Ishikawa (cell line): Measurements from ENCODE around the gene SUFU.

Source experiments
- CEBPB ChIP-seq: IDR thresholded peaks from 2 replicates; pipeline ENCODE4 v1.6.1; 2012
- CREB1 ChIP-seq: IDR thresholded peaks from 2 replicates; pipeline ENCODE4 v1.6.1; 2012; ENCODE audit warnings: low read depth
- EGR1 ChIP-seq: IDR thresholded peaks from 2 replicates; pipeline ENCODE4 v1.6.1; 2012
- EP300 ChIP-seq: IDR thresholded peaks from 2 replicates; pipeline ENCODE4 v1.6.1; 2012; ENCODE audit warnings: borderline replicate concordance
- FOXM1 ChIP-seq: IDR thresholded peaks from 2 replicates; pipeline ENCODE4 v1.6.1; 2012; ENCODE audit warnings: low read depth, borderline replicate concordance
- NFIC ChIP-seq: IDR thresholded peaks from 2 replicates; pipeline ENCODE4 v1.6.1; 2012
- RAD21 ChIP-seq: IDR thresholded peaks from 2 replicates; pipeline ENCODE4 v1.6.1; 2012; ENCODE audit warnings: low read depth
- TAF1 ChIP-seq: IDR thresholded peaks from 2 replicates; pipeline ENCODE4 v1.6.1; 2012; ENCODE audit warnings: low read depth, mild to moderate bottlenecking
- TCF12 ChIP-seq: IDR thresholded peaks from 2 replicates; pipeline ENCODE4 v1.6.1; 2012; ENCODE audit warnings: low read depth
- TEAD4 ChIP-seq: IDR thresholded peaks from 2 replicates; pipeline ENCODE4 v1.6.1; 2012
- YY1 ChIP-seq: IDR thresholded peaks from 2 replicates; pipeline ENCODE4 v1.6.1; 2012; ENCODE audit warnings: low read depth
- ZBTB7A ChIP-seq: IDR thresholded peaks from 2 replicates; pipeline ENCODE4 v1.6.1; 2012; ENCODE audit warnings: low read depth
- TF ChIP-seq, protein P1 (sequence below): IDR thresholded peaks from 2 replicates; pipeline ENCODE4 v1.6.1; 2012
- TF ChIP-seq, protein P2 (sequence below): IDR thresholded peaks from 2 replicates; pipeline ENCODE4 v1.6.1; 2012; ENCODE audit warnings: low read depth, mild to moderate bottlenecking
- TF ChIP-seq, protein P3 (sequence below): IDR thresholded peaks from 2 replicates; pipeline ENCODE4 v1.6.1; 2012

SUFU gene

DNA sequence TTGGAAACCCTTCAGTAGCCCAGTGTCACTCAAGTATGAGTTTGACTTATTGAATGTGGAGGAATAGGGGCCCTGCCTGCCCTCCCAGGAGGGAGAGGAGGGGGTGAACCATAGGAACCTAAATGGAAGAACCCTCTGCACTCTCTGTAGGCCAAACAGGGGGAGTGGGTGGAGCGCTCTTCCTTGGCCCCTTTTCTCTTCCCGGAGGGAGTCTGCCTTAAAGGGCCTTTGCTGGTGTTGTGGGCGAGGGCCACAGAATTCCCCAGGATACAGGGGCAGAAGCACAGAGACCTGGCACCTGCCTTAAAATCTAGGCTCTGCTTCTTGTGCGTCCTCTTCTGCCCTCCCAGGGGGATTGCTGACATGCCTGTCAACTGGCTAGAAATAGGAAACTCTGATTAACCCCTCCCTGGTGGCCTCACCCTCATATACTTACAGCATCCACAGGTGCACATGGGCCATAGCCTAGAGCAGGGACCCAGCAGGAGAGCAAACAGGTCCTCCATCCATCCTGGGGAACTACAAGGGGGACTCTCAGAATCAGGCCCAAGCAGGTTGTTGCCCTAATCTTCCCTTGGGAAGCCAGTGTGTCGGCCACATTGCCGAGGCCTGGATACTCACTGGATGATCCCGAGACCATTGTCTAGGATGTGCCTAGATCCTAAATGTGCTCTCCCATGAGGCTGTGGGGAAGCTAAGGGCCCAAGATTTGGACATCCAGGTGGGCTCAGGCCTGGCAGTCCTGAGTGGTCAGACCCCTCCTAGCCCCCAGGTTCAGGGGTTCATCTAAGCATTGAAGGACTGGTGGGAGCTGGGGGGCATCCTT lies 143.9 kb downstream of the SUFU start:
- TF ChIP-seq ZBTB7A (no peak), FOXM1 (no peak), RAD21 (no peak), TCF12 (no peak), YY1 (no peak), TAF1 (no peak), CREB1 (no peak), TEAD4 (no peak), EP300 (no peak), CEBPB (no peak)
- TF ChIP-seq, protein P1, sequence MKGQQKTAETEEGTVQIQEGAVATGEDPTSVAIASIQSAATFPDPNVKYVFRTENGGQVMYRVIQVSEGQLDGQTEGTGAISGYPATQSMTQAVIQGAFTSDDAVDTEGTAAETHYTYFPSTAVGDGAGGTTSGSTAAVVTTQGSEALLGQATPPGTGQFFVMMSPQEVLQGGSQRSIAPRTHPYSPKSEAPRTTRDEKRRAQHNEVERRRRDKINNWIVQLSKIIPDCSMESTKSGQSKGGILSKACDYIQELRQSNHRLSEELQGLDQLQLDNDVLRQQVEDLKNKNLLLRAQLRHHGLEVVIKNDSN = no peak
- TF ChIP-seq, protein P2, sequence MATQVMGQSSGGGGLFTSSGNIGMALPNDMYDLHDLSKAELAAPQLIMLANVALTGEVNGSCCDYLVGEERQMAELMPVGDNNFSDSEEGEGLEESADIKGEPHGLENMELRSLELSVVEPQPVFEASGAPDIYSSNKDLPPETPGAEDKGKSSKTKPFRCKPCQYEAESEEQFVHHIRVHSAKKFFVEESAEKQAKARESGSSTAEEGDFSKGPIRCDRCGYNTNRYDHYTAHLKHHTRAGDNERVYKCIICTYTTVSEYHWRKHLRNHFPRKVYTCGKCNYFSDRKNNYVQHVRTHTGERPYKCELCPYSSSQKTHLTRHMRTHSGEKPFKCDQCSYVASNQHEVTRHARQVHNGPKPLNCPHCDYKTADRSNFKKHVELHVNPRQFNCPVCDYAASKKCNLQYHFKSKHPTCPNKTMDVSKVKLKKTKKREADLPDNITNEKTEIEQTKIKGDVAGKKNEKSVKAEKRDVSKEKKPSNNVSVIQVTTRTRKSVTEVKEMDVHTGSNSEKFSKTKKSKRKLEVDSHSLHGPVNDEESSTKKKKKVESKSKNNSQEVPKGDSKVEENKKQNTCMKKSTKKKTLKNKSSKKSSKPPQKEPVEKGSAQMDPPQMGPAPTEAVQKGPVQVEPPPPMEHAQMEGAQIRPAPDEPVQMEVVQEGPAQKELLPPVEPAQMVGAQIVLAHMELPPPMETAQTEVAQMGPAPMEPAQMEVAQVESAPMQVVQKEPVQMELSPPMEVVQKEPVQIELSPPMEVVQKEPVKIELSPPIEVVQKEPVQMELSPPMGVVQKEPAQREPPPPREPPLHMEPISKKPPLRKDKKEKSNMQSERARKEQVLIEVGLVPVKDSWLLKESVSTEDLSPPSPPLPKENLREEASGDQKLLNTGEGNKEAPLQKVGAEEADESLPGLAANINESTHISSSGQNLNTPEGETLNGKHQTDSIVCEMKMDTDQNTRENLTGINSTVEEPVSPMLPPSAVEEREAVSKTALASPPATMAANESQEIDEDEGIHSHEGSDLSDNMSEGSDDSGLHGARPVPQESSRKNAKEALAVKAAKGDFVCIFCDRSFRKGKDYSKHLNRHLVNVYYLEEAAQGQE = no peak

DNA sequence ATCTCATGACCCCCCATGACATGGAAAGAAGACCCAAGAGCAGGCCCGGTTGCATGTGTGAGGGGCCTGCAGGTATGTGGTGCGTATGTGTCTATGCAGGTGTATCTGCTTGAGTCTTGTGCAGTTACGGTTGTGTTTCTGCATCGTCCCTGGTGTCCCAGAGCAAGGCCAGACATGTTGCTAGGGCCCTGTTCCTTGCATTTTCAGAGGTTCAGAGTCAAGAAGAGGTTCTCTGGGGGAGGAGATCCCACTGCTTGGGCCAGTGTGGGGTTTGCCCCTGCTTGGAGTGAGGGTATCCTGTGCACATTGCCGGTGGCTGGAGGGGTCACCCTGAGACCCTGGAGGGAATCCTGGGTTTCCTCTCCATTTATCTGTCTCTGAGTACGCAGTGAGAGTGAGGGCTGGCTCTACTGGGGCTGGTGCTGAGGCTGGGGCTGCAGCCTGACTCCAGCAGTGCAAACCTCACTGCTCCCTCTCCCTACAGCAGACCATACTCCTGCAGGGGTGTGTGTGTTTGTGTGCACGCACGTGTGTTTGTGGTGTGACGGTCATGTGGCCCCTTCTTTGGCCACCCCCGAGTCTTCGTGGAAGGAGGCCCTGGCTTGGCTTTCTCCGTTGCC lies 144.6 kb downstream of the SUFU start:
- TF ChIP-seq, protein P3, sequence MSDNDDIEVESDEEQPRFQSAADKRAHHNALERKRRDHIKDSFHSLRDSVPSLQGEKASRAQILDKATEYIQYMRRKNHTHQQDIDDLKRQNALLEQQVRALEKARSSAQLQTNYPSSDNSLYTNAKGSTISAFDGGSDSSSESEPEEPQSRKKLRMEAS = no peak
- no peak for TF ChIP-seq TEAD4
- TF ChIP-seq EGR1 = no peak
- TF ChIP-seq YY1 = no peak
- no peak for TF ChIP-seq CREB1
- no peak for TF ChIP-seq NFIC
- TF ChIP-seq ZBTB7A = no peak

DNA sequence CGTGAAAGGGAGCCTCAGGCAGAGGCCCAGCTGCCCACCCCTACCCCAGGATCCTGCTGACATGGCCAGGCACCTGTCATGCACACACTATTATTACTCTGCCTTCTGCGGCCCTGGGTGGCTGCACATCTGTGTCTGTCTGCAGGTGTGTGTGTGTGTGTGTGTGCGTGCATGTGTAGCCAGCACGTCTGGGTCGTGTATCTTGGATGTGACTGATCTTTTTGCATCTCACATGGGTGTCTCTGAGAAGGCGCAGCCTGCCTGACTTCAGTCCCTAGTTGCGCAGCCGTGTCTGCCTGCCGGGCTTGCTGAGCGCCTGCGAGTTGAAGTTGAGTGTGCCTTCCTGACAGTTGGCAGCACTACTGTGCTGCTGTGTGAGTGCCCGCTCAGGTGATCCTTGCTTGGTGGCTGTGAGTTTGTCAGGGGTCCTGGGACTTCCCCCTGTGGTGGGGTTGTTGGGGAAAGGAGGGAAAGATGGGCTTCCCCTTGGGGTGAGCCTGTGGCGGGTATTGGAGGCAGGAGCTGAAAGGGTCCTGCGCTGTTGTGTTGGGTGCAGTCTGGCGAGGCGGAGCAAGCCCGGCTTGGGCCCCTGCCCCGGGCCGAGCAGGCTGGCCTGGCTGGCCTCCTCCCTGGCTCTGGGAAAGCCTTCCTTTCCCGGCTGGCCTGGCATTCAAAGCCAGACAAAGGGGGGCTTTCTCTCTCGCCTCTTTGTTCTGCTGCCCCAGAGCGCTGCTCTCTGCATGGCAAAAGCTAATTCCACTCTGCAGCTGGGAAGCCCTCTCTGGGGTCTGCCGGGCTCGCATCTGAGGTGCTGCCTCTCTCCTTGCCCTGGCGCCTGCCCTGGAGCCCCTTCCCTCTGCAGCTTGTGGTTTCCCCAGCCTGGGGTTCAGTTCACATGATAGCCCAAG lies 145.4 kb downstream of the SUFU start:
- TF ChIP-seq ZBTB7A = no peak
- no peak for TF ChIP-seq CEBPB
- no peak for TF ChIP-seq EP300
- no peak for TF ChIP-seq CREB1
- TF ChIP-seq, protein P1 = no peak
- no peak for TF ChIP-seq FOXM1
- TF ChIP-seq RAD21 = no peak
- TF ChIP-seq TAF1 = no peak
- TF ChIP-seq, protein P3 = no peak
- TF ChIP-seq TEAD4 = no peak
- TF ChIP-seq TCF12 = no peak
- no peak for TF ChIP-seq YY1
- TF ChIP-seq, protein P2 = no peak
- TF ChIP-seq EGR1 = no peak
- no peak for TF ChIP-seq NFIC

DNA sequence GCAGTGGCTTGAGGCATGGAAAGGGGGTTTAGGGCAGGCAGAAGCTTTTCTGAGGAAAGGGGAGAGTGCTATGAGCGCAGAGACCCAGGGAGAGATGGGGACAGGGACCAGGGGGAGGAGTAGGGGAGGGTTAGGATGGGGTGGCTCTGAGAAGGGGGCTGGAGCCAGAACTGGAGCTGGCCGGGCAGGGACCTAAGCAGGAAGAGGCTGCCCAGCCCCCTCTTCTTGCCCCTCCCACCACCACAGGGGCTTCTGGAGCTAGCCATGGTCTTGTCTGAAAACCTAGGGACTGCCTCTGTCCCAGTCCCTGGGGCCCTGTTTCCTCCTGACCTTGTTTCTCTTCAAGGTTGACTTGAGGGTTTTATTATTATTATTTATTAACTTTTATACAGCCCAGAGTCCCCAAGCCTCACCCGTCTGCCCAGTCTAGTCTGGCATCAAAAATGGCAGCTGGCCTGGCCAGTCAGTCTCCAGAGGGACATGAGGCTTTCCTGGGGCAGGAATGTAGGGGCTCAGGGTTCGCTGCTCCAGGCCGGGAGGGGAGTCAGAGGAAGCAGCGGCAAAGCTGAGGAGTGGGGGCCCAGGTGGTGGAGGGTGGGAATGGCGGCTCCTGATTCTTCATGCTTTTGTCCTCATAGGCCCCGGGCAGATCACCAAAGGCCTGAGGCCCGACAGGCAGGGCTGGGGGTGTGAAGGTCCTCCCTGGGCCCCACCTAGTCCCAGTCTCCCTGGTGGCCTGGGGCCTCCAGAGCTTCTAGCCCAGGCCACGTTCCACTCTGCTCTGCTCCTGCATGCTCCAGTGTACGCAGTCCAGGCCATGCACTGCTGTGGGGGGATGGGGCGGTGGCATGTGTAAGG lies 146.3 kb downstream of the SUFU start:
- TF ChIP-seq TCF12 = no peak
- TF ChIP-seq, protein P1 = no peak
- TF ChIP-seq TEAD4 = no peak
- no peak for TF ChIP-seq ZBTB7A
- no peak for TF ChIP-seq TAF1
- no peak for TF ChIP-seq FOXM1
- no peak for TF ChIP-seq YY1
- TF ChIP-seq, protein P2 = no peak
- TF ChIP-seq EP300 = no peak
- no peak for TF ChIP-seq RAD21
- no peak for TF ChIP-seq CEBPB
